Activated CD4-positive, alpha-beta T cell treated with anti-CD3 and anti-CD28 coated beads for 48 hours (primary cell): ENCODE results near the gene ACACB.

ENCODE experiments used
- DNase-seq: peaks from one replicate; pipeline ENCODE4 v3.0.0-alpha.2; 2020

ACACB gene

GRCh38 chr12:109281452-109281851 lies 165.1 kb downstream of the ACACB start:
- no peak for DNase-seq

GRCh38 chr12:109284392-109284791 lies 168.0 kb downstream of the ACACB start:
- DNase-seq = no peak

GRCh38 chr12:109286252-109286651 lies 169.9 kb downstream of the ACACB start:
- no peak for DNase-seq

- no peak for DNase-seq
Observed at GRCh38 chr12:109286652-109287051, 170.3 kb downstream of the ACACB start.

- no peak for DNase-seq
Observed at GRCh38 chr12:109287181-109287580, 170.8 kb downstream of the ACACB start.

- DNase-seq = no peak
Observed at GRCh38 chr12:109287811-109288469, 171.6 kb downstream of the ACACB start.

- DNase-seq = no peak
Observed at GRCh38 chr12:109288571-109288970, 172.2 kb downstream of the ACACB start.

GRCh38 chr12:109289004-109289403 lies 172.6 kb downstream of the ACACB start:
- DNase-seq = no peak

GRCh38 chr12:109289551-109289950 lies 173.2 kb downstream of the ACACB start:
- DNase-seq = no peak

GRCh38 chr12:109290061-109290460 lies 173.7 kb downstream of the ACACB start:
- no peak for DNase-seq

- DNase-seq = no peak
Observed at GRCh38 chr12:109291117-109291516, 174.7 kb downstream of the ACACB start.

- DNase-seq = peak; percentile 15
Observed at GRCh38 chr12:109291521-109292341, 175.3 kb downstream of the ACACB start.

- DNase-seq = no peak
Observed at GRCh38 chr12:109292342-109292711, 175.9 kb downstream of the ACACB start.

GRCh38 chr12:109293106-109293505 lies 176.7 kb downstream of the ACACB start:
- no peak for DNase-seq

GRCh38 chr12:109294286-109294796 lies 178.0 kb downstream of the ACACB start:
- DNase-seq = no peak

GRCh38 chr12:109295764-109296425 lies 179.5 kb downstream of the ACACB start:
- no peak for DNase-seq

- no peak for DNase-seq
Observed at GRCh38 chr12:109296431-109296830, 180.0 kb downstream of the ACACB start.

GRCh38 chr12:109299849-109300248 lies 183.5 kb downstream of the ACACB start:
- no peak for DNase-seq

GRCh38 chr12:109301643-109302168 lies 185.3 kb downstream of the ACACB start:
- DNase-seq = no peak

GRCh38 chr12:109302358-109302757 lies 186.0 kb downstream of the ACACB start:
- DNase-seq = no peak

- DNase-seq = no peak
Observed at GRCh38 chr12:109302770-109303169, 186.4 kb downstream of the ACACB start.

GRCh38 chr12:109304485-109304884 lies 188.1 kb downstream of the ACACB start:
- DNase-seq = no peak

- DNase-seq = no peak
Observed at GRCh38 chr12:109305547-109305946, 189.2 kb downstream of the ACACB start.
